Common myeloid progenitor, CD34-positive (primary cell): ENCODE results near the gene ZNF281.

Source experiments
- CTCF ChIA-PET: fragments of 350-600 bp; sonication (Branson Sonifier 250); formaldehyde crosslinking; loops from one replicate; lab custom pipeline; 2021; ENCODE audit warnings: antibody characterized with exemption; lab: Charles Lee
- POLR2A ChIA-PET: fragments of 350-600 bp; sonication (Branson Sonifier 250); formaldehyde crosslinking; loops from one replicate; lab custom pipeline; 2021; ENCODE audit warnings: antibody characterized with exemption; lab: Charles Lee
- DNase-seq, 3 donors: peaks; one replicate each; pipeline versions ENCODE4 v3.0.0 to v3.0.0-alpha.2; 2013
- H3K27ac ChIP-seq, 2 experiments: 1 replicate in 1 of 2; 2 replicates in 1 of 2; pipeline ENCODE4 v1.7.0; 2013; ENCODE audit warnings: inconsistent platforms in 2 of 2, low read length in 2 of 2, mild to moderate bottlenecking in 2 of 2, low read depth in 1 of 2, moderate library complexity in 1 of 2; ENCODE audit not compliant: severe bottlenecking in 2 of 2, insufficient read depth in 1 of 2, poor library complexity in 1 of 2
- H3K27me3 ChIP-seq, 5 experiments: replicated peaks in 2 of 5; 1 replicate in 3 of 5; 2 replicates in 2 of 5; pipeline versions ENCODE4 v1.6.1 to v1.7.0; 2013; ENCODE audit warnings: low read length in 4 of 5, mild to moderate bottlenecking in 2 of 5, moderate library complexity in 2 of 5, inconsistent platforms in 1 of 5; ENCODE audit not compliant: insufficient read depth in 5 of 5, control insufficient read depth in 4 of 5
- H3K36me3 ChIP-seq, 4 experiments: 1 replicate in 2 of 4; 2 replicates in 2 of 4; pipeline versions ENCODE4 v1.6.1 to v1.7.0; 2013; ENCODE audit warnings: low read length in 3 of 4, control low read depth in 1 of 4, mild to moderate bottlenecking in 1 of 4; ENCODE audit not compliant: control insufficient read depth in 4 of 4, insufficient read depth in 4 of 4
- H3K4me1 ChIP-seq, 4 experiments: 1 replicate in 3 of 4; 2 replicates in 1 of 4; pipeline versions ENCODE4 v1.6.1 to v1.7.1; 2013; ENCODE audit warnings: low read length in 3 of 4, mild to moderate bottlenecking in 3 of 4, control low read depth in 1 of 4, inconsistent platforms in 1 of 4, moderate library complexity in 1 of 4; ENCODE audit not compliant: control insufficient read depth in 4 of 4, insufficient read depth in 4 of 4; ENCODE audit errors: control extremely low read depth in 1 of 4
- H3K4me3 ChIP-seq, 7 experiments: 1 replicate in 4 of 7; 2 replicates in 3 of 7; pipeline versions ENCODE4 v1.5.1 to v1.7.0; 2013; ENCODE audit warnings: mild to moderate bottlenecking in 7 of 7, low read length in 6 of 7, moderate library complexity in 6 of 7, inconsistent platforms in 2 of 7, low read depth in 2 of 7, control low read depth in 1 of 7; ENCODE audit not compliant: insufficient read depth in 4 of 7, control insufficient read depth in 1 of 7; ENCODE audit errors: extremely low read depth in 1 of 7
- H3K9me3 ChIP-seq, 5 experiments: 1 replicate in 4 of 5; 2 replicates in 1 of 5; pipeline versions ENCODE4 v1.6.1 to v1.7.1; 2013; ENCODE audit warnings: low read length in 4 of 5, mild to moderate bottlenecking in 2 of 5, inconsistent platforms in 1 of 5, low read depth in 1 of 5, moderate library complexity in 1 of 5; ENCODE audit not compliant: control insufficient read depth in 4 of 5, insufficient read depth in 2 of 5; ENCODE audit errors: control extremely low read depth in 1 of 5
- WGBS: methylation state at CpG from one replicate; pipeline ENCODE4 v1.1.5; 2013; ENCODE audit not compliant: insufficient coverage; 5-methylcytosine and 5-hydroxymethylcytosine counted together

ZNF281 gene

GRCh38 chr1:200448034-200448762 lies 38.4 kb upstream of the ZNF281 start:
- ChIA-PET POLR2A (interaction anchor here (0.5 kb wide), 1 partner anchor 21 kb away, joined by 3 read pairs; no protein-coding TSS in a partner anchor), CTCF (interaction anchor here (1.3 kb wide), 1 partner anchor 34 kb away, joined by 3 read pairs; no protein-coding TSS in a partner anchor)
- WGBS: 100% methylated on average over 4 of the region's 6 CpGs

GRCh38 chr1:200445213-200445612 lies 35.4 kb upstream of the ZNF281 start:
- H3K9me3 ChIP-seq: peaks cover 0 to 3% (median 0%) of the 10 kb centered on the region in 5 experiments
- no peak overlapping the region for H3K27ac ChIP-seq
- DNase-seq: no peak

More at GRCh38 chr1:200448034-200448762, 38.4 kb upstream of the ZNF281 start:
- no peaks in the 10 kb centered on the region for H3K36me3 ChIP-seq
- no peak overlapping the region for H3K4me3 ChIP-seq
- H3K27ac ChIP-seq: no peak overlapping the region
- peaks cover 0 to 3% (median 0%) of the 10 kb centered on the region in 5 experiments for H3K9me3 ChIP-seq
- H3K27me3 ChIP-seq: no peaks in the 10 kb centered on the region
- no peak for DNase-seq
- H3K4me1 ChIP-seq: no peaks in the 10 kb centered on the region

GRCh38 chr1:200444478-200444877 lies 34.6 kb upstream of the ZNF281 start:
- 100% methylated on average over 1 of the region's 4 CpGs for WGBS
- DNase-seq: no peak
- Histone ChIP-seq H3K4me1 (no peaks in the 10 kb centered on the region), H3K27ac (no peak overlapping the region), H3K36me3 (no peaks in the 10 kb centered on the region), H3K9me3 (peaks cover 0 to 3% (median 0%) of the 10 kb centered on the region in 5 experiments), H3K27me3 (no peaks in the 10 kb centered on the region), H3K4me3 (no peak overlapping the region)
- ChIA-PET POLR2A (no interaction called here), CTCF (no interaction called here)

More at GRCh38 chr1:200445213-200445612, 35.4 kb upstream of the ZNF281 start:
- H3K4me3 ChIP-seq: no peak overlapping the region
- H3K27me3 ChIP-seq: no peaks in the 10 kb centered on the region
- ChIA-PET POLR2A (no interaction called here), CTCF (no interaction called here)
- no peaks in the 10 kb centered on the region for H3K4me1 ChIP-seq
- no peaks in the 10 kb centered on the region for H3K36me3 ChIP-seq
- no CpG with 5 or more reads among the region's 1 CpG for WGBS

- no peak for DNase-seq
- POLR2A ChIA-PET: no interaction called here
- WGBS: no CpG with 5 or more reads among the region's 2 CpGs
Measured at GRCh38 chr1:200443860-200444259, 34.0 kb upstream of the ZNF281 start.

GRCh38 chr1:200442537-200443156 lies 32.8 kb upstream of the ZNF281 start:
- POLR2A ChIA-PET: no interaction called here
- WGBS: no CpG with 5 or more reads among the region's 3 CpGs
- CTCF ChIA-PET: interaction anchor here (1.1 to 1.5 kb wide), 2 partner anchors 14 to 15 kb away, joined by 3 read pairs; no protein-coding TSS in a partner anchor

More at GRCh38 chr1:200443860-200444259, 34.0 kb upstream of the ZNF281 start:
- CTCF ChIA-PET: no interaction called here
- peaks cover 0 to 3% (median 0%) of the 10 kb centered on the region in 5 experiments for H3K9me3 ChIP-seq
- H3K27ac ChIP-seq: no peak overlapping the region
- no peaks in the 10 kb centered on the region for H3K36me3 ChIP-seq
- H3K4me1 ChIP-seq: no peaks in the 10 kb centered on the region
- H3K27me3 ChIP-seq: no peaks in the 10 kb centered on the region
- no peak overlapping the region for H3K4me3 ChIP-seq

GRCh38 chr1:200442023-200442422 lies 32.2 kb upstream of the ZNF281 start:
- H3K4me1 ChIP-seq: peaks cover 0 to 7% (median 4%) of the 10 kb centered on the region in 4 experiments
- no peak overlapping the region for H3K4me3 ChIP-seq
- ChIA-PET POLR2A (no interaction called here), CTCF (interaction anchor here (1.1 to 1.5 kb wide), 2 partner anchors 14 kb away, joined by 3 read pairs; no protein-coding TSS in a partner anchor)
- no peaks in the 10 kb centered on the region for H3K27me3 ChIP-seq
- 100% methylated on average over 1 of the region's 2 CpGs for WGBS
- no peaks in the 10 kb centered on the region for H3K36me3 ChIP-seq
- H3K27ac ChIP-seq: no peak overlapping the region
- H3K9me3 ChIP-seq: peaks cover 0 to 3% (median 0%) of the 10 kb centered on the region in 5 experiments
- DNase-seq: no peak

More at GRCh38 chr1:200442537-200443156, 32.8 kb upstream of the ZNF281 start:
- peaks cover 0 to 4% (median 3%) of the 10 kb centered on the region in 4 experiments for H3K4me1 ChIP-seq
- no peak overlapping the region for H3K27ac ChIP-seq
- H3K27me3 ChIP-seq: no peaks in the 10 kb centered on the region
- no peak for DNase-seq
- no peak overlapping the region for H3K4me3 ChIP-seq
- H3K9me3 ChIP-seq: peaks cover 0 to 3% (median 0%) of the 10 kb centered on the region in 5 experiments
- H3K36me3 ChIP-seq: no peaks in the 10 kb centered on the region
